GM19025 (cell line): ENCODE measurements around the gene CTPS1.

Experiments used
- ATAC-seq: cut with Tn5 transposase; IDR thresholded peaks from one replicate; pipeline ENCODE4 v1.9.1; 2021; ENCODE audit warnings: mild to moderate bottlenecking, low read depth, moderate library complexity; ENCODE audit not compliant: unreplicated experiment

The CTPS1 gene

GRCh38 chr1:40965531-40965930 lies 14.0 kb upstream of the CTPS1 start:
- ATAC-seq = no peak

GRCh38 chr1:40966417-40966816 lies 13.1 kb upstream of the CTPS1 start:
- no peak for ATAC-seq

DNA sequence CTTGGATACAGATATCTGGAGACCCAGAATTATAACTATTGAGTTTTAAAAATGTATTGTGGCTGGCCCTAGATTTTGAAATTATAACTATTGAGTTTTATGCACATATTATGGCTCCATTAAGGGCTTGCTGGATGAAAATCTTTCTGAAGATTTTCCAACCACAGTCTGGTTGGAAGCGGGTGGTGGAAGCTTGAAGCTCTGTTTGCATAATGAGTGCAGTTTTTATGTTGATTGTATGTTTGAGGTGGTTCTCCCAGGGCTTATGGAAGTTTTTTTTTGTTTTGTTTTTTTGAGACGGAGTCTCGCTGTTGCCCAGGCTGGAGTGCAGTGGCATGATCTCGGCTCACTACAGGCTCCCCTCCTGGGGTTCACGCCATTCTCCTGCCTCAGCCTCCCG lies 10.1 kb upstream of the CTPS1 start:
- no peak for ATAC-seq

DNA sequence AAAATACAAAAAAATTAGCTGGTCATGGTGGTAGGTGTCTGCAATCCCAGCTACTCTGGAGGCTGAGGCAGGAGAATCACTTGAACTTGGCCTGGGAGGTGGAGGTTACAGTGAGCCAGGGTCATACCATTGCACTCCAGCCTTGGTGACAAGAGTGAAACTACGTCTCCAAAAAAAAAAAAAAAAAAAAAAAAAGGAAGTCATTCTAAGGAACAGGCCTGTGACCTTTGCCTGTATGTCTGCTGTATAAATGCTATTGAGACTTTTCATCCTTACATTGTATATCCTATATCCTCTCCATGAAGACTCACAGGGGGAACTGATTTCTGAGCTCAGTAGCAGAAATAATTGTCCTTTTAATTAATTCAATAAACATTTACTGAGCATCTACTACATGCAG lies 7.5 kb upstream of the CTPS1 start:
- ATAC-seq = no peak

DNA sequence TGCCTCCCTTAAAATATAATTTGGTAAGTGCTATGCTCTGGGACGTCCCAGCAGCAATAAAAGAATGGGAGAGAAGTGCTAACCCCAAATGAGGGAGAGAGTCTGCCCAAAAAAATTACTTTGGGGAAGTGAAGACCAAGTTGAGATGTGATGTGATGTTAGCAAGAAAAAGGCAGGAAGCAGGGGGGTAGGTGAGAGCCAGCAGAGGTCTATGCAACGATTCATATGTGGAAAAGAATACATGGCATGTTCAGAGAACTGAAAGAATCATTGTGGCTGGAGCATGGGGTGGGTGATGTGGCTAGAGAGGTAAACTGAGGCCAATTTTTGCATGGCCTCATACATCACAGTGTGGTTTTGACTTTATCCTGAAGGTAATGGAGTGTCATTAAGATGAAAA lies 5.6 kb upstream of the CTPS1 start:
- ATAC-seq = no peak

DNA sequence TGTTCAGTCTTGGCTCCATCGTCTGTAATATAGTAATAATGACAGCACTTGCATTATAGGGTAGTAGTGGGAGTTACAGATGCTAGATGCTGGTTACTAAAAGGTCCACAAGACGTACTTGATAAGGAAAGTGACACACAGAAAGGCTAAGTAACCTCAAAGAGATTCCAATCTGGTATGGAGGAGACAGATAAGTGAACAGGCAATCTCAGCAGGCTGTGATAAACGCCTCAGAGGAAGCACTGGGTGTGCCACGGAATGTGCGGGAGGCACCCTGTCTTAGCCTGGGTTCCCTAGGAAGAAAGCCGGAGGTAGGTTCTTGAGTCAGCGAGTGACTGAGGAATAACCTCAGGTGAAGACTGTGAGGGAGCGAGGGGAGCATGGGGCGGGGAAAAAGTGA lies 4.6 kb upstream of the CTPS1 start:
- ATAC-seq = no peak

DNA sequence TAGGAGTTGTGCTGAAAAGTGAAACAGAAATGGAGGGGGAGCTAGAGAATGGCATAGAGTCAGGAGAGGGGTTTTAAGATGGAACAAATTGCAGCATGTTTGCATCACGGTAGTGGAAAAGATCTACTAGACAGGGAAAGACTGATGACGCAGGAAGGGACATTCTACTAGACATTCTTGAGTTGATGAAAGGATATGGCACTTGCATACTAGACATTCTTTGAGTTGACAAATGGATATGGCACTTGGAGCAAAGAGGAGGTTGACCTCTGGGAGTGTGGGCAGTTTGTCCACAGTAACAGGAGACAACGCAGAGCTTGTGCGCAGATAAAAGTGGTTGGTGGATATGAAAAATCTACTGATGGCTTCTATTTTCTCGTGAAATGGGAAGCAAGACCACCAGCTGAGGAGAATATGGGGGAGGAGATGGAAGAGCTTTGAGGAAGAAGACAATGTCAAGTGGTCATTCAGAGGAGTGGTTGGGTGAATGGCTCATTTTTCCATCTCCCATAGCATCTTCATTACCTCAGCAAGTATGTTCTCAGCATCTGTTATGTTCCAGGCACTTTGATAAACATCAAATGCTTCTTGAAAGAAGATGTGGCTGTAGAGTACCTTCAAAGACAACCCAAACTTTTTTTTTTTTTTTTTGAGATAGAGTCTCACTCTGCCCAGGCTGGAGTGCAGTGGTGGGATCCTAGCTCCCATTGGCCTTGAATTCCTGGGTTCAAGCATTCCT lies 2.4 kb upstream of the CTPS1 start:
- no peak for ATAC-seq

- ATAC-seq = no peak
These were observed 1.8 kb upstream of the CTPS1 start for GRCh38 chr1:40977716-40978115.

DNA sequence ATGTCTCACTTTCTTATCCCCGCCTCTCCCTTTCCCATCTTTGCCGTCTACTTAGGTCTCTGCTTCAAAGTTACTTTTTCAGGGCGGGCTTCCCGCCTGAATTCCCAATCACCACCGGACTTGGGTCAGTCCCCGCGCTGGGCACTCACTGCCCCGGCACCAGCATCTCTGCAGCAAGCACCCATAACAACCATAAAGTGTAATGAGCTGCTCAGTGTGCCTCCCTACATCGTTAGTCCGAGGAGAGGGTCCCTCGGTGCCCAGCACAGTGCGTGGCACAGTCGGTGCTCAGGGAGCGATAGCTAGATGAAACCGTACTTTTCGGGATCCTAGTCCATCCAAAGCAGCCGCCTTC lies 633 bp upstream of the CTPS1 start:
- no peak for ATAC-seq

DNA sequence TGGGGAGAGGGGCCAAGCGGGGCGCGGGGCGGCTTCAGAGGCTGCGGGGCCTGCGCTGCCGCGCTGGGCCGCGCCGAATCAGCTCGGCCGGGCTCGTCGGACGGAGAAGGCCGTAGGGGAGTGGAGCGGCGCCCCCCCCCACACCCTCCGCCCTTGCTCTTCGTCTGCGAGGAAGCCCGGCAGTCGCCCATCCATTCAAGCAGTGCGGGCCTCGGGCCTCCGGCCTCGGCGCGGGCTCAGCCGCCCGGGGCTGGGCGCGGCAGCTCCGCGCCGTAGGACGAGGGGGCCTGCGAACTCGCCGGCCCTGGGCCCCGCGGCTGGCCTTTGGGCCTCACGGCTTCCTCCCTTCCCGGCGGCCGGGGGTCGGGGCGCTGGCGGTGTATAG lies 564 bp downstream of the CTPS1 start:
- peak; percentile 28 for ATAC-seq

GRCh38 chr1:40980453-40981121 lies 1.1 kb downstream of the CTPS1 start:
- peak; percentile 2 for ATAC-seq

- no peak for ATAC-seq
These were observed 2.4 kb downstream of the CTPS1 start for GRCh38 chr1:40981691-40982448.

GRCh38 chr1:40982721-40983120 lies 3.2 kb downstream of the CTPS1 start:
- ATAC-seq = no peak

DNA sequence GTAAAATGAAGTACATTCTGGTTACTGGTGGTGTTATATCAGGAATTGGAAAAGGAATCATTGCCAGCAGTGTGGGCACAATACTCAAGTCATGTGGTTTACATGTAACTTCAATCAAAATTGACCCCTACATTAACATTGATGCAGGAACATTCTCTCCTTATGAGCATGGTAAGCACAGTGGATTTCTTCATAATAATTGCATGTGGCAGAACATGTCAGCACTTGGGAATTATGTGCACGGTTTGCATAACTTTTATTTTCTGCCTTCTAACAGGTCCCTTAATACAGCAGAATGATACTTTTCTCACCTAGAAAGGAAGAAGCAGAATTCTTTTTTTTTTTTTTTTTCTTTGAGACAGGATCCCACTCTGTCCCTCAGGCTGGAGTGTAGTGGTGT lies 3.8 kb downstream of the CTPS1 start:
- ATAC-seq = no peak

DNA sequence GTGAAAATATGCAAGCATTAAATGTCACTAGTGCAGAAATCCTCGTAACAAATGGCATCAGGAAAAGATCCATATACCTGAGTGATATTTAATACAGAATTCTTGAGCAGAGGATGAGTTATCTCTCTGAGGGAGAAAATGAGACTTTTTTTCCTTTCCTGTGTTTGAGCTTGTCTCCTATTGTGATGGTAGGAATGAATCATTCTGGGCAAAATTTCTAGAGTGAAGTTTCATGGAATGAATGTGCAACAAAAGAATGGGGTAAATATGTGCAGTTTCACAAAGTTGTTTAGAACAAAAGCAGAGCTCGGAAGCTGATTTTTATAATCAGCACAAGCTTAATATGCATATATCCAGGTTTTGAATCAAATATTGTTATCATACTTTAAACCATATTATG lies 4.6 kb downstream of the CTPS1 start:
- no peak for ATAC-seq

- no peak for ATAC-seq
These were observed 5.0 kb downstream of the CTPS1 start for GRCh38 chr1:40984531-40984930.

- ATAC-seq = no peak
These were observed 5.7 kb downstream of the CTPS1 start for GRCh38 chr1:40985161-40985560.

DNA sequence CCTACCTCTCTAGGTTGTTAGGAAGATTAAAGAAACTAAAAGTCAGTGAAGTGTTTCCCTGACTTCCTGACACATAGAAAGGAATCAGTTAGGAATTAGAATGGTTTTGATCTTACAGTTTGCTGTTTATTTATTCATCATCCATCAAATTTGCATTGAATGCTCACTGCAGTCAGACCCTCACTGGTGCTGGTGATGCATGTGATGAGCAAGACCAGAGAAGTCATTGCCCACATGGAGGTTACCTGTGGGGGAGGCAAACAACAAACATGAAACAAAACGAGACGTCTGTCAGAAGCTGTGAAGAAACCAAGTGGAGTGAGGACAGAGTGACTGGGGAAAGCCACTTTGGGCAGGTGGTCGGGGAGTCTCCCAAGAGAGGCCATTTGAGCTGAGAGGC lies 6.4 kb downstream of the CTPS1 start:
- no peak for ATAC-seq

DNA sequence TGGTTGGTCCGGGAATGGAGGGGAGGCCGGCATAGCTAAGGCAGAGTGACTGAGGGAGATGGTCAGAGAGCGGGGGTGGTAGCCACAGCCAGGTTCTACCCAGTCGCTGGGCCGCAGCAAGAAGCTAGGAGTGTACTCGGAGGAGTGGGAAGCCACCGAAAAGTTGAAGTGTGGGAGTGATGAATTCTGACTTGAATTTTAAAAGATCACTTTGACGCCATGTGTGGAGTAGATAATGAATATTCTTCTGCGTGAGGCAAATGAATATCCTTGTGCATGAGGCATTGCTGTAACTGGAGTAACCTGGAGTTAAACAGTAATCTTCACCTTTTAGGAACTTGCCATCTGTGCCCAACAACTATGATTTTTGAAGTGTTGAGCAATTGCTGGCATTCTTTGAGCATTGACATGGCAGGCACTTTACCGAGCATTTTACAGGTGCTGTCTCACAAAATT lies 6.9 kb downstream of the CTPS1 start:
- ATAC-seq = no peak

DNA sequence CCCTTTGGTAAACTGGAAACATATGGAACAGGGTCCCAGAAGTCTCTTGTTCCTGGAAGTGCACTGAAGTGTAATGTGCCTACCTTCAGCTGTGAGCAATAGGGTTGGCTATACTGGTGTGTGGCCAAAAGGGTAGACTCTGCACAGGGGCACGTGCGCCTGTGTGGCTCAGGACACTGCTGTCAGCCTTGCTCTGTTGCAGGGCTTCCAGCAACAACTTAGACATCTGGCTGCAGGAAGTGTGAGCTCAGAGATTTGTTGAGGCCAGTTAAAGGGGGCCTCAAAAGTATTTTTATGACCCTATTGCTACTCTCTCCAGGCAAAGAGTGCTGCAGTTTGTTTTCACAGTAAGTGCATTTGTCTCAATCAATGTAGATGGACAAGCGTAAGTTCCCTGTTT lies 7.5 kb downstream of the CTPS1 start:
- ATAC-seq = no peak

DNA sequence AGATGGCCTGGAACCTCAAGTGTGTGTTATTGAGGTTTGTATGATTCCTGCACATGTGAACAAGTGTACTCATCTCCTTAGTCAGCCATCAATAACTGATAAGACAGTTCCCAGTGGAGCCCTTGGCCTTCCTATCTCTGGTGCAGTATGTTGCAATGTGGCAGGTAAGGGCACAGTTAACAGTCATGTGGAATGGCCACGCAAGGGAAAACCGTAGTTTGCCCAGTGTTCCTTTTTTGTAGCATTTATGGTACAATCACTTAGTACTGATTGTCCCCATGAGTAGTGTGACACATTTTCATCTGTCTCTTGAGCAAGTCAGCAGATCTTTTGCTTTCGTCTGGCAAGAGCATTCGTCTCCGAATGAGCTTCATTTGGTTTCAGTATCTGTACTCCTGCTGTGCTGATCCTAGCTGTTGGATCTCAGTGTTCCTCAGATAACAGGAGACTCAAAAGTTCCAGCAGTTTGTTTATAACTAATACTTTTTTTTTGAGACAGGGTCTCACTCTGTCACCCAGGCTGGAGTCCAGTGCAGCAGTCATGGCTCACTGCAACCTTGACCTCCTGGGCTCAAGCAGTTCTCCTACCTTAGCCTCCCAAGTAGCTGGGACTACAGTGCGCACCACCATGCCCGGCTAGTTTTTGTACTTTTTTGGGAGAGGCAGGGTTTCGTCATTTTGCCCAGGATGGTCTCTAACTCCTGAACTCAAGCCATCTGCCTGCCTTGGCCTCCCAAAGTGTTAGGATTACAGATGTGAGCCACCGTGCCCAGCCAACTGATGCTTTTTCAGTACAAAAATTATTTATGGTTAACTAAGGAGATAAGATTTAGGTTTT lies 8.2 kb downstream of the CTPS1 start:
- no peak for ATAC-seq
